NCI-H2029 (cell line): ENCODE data around the gene ITGA1.

Experiments used
- DNase-seq: peaks from one replicate; lab custom pipeline; 2025; lab: John Stamatoyannopoulos, UW

Gene ITGA1

DNA sequence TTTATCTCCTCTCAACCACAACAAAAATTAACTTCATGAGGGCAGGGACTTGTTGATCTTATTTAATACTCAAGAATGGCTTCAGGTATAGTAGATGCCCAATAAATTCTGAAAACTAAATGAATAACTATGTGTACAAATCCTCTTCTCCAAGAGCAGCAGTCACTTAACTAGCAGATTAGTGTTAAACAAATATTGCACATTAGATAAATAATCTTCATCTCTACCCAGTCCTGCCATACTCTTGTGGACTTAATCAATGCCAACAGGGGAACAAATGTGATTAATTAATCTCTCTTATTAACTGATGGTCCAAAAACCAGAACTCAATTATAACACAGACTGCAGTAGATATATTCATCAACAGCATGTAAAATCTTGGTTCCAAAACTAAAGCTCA lies 15.0 kb upstream of the ITGA1 start:
- no peak for DNase-seq

DNA sequence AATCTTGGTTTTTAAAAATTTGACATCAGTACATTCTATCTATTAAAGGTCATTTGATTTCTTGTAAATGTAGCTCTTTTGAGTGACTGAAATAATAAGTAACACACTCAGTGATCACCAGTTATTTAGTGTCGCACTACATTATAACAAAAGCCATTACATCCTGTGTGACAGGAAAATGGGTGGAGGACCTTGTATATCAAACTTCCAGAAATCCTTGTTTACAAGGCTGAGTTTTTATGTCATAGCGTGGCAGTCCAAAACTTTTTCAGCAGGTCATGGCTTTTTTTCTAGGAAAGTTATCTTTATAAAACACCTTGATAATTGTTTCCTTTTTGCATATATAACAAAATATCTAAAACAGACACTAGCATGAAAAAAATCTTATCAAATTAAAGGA lies 14.4 kb upstream of the ITGA1 start:
- no peak for DNase-seq

DNA sequence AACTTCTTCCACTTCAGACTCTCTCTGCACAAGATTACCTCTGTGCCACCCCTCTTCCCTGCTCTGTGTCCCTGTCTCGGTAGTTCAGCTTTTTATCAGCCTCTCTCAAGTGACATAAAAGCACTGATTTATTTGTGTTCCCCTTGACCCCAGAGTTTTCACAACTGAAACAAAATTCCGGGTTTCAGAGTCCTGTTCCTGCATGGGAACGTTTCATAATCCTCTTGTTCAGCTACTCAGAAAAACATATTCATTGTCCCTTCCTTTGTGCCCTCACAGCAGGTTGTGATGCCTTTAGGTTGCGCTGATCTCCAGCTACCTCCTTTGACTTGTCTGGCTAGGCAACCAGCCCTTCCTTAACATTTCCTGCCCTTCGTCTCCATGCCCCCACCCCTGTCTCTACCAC lies 13.7 kb upstream of the ITGA1 start:
- DNase-seq, result no peak

DNA sequence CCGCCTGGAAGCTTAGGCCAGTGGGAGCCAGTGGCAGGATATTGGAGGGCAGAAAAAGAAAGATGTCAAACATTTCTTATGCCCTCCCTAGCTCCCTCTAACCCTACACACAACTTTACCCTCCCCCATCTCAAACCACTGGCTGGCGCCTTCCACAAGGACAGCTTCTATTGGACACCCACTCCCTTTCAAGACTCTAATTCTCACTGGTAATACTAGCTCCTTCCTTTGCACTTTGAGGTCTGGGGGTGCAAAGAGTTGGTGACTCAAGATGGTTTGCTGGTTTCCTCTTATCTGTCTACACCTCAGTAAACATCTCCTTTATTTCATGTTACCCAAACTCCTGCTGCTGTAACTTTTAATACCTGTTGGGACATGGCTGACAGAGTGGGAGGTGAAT lies 11.6 kb upstream of the ITGA1 start:
- DNase-seq, result no peak

DNA sequence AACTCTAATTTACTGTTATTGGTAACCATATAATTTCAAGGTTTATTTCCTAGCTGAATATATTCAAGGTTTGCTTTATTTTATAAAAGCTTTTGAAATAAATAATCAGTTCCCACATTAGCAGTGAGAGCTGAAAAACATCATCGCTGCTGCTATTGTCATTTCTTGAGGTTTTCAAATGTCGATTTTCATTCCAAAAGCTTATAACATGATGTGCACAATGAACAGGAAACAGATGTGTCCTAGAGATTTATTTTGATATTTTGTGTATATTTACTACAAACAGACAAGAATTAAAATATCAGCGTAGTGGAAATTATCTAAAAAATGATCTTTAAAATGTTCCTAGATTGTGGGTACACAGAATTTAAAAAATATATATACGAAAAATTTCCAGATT lies 10.5 kb upstream of the ITGA1 start:
- no peak for DNase-seq

DNA sequence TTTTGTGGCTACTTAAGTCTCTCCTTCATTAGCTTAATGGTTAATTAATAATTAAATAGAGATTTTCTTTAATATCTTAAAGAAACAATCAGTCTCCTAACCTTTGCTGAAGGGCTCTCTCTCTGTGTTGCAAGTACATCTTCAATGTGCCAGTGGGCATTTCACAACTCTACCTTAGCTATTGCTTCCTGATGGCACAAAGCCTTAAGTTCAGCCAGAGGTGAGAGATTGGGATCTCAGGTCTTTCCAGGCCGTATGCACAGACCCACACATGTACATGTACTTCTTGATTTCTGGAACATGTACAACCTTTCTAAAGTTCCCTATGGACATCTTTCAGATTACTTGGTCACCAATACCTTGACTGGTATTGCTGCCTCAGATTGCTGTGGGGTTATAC lies 8.9 kb upstream of the ITGA1 start:
- DNase-seq, result no peak

DNA sequence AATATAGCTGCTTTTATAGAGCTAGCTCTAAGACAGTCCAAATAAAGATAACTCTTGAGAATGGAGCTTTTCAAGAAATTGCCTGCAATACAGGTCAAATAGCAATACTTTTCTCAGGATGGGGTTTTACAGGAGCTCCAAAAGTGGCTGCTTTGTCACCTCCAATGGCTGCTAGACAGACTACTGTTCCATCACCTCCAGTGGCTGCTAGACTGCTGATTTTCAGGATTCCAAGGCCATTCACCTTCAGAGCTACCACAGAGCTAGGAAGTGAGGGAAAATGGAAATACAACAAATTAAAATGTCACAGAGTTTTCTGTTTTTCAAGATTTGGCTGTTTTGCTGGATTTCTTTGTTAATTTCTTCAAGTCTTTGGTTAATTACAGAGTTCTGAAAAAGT lies 8.5 kb upstream of the ITGA1 start:
- DNase-seq, result no peak

DNA sequence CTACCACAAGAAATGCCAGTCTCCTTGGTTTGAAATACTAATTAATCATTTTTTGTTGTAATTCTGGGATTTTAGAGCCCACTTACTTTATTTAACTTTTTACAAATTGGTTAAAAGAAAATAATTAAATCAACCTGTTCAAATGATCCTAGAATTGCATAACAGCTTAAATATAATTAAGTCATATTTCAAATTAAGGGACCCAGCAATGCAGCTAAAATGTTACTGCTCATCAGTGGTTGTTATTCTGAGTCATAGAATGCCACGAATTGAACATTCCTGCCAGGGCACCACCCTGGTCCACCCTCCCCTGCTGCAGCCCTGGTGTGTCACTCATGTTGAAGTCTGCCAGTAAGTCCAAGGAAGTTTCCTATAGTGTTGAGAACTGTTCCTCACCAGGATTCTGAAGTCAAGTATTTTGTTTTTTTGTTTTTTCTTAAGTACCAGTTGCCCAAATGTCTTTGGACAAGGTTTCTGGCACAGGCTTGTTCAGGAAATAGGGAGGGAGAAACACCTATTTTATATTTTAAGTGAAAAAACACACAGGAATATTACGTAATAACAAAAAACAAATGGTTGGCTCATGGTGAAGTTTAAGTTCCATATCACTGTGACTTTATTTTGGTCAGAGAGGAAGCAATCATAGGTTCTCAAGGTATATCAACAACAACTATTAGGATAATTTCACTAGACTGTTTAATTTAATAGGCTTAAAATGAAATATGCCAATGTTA lies 4.3 kb upstream of the ITGA1 start:
- no peak for DNase-seq

DNA sequence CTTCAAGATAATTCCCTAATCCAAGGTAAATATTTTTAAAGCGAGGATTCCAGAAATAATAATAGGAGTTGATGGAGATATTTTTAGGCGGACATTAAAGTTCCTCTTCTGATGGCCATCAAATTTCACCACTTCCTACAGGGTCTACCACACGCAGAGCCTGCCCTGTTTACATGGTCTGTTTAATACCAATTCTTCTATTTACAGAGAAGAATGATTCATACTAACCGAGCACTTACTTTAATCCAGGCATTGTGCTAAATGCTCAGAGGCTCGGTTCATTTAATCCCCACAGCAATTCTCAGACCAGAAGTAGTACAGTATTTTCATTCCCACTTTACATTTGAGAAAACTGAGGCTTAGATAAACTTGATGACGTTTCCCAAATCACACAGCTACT lies 3.0 kb upstream of the ITGA1 start:
- no peak for DNase-seq

DNA sequence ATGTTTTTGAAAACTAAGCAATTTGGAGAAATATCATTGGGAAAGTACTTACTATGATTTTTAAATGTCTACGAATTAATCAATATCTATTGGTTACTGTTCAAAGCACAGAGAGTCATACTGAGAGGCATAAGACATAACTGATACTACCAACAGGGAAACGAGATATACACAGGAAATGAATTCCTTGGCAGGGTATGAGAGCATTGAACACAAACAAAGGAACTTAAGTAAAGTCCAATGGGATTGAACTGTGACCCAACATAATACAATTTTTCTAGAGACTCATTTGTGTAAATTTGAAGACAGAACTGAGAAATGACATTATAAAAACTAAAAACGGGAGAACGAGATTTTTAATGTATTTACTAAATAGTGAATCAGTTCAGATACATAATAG lies 1.3 kb upstream of the ITGA1 start:
- no peak for DNase-seq

DNA sequence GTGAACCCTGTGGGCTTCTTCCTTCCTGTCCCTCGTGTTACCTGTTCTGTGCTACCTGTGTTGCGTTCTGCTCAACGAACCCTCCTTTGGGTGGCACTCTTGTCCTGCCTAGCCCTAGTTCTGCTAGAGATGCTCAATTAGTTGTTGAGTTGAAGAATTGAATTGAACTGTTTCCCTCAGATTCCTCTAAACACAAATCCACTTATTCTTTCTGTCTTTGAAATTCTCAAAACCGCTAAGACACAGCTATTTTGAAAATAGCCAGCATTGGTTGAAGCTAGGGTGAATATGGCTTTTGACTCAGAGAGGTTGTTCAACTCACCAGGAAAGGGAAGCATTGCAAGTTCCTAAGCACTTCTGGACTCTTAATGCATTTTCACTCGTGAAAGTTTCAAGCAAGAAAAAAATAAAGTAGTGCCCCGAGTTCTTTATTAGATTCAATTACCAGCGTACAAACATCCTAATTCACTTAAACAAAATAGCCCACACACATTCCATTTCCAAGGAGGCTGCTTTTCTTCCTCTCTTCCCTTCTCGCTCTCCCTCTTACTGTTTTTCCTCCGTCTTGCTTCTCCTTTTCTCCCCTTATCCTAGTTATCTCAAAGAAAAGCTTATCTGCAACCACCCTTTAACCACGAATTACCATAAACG lies 642 bp upstream of the ITGA1 start:
- DNase-seq, result no peak

DNA sequence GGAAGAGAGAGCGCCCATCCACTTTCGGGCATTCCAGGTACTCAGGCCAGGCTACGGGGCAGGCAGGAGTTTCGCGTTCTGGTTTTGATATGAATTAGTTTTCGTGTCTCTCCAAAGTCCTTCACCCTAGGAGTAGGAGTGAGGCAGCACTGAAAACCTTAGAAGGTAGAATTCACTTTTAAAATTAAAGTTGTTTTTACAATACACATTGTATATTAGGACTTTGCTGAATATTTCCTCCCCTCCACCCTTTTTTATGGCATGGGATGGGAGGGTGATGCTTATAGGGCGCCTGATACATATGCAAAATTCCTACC lies 747 bp downstream of the ITGA1 start:
- DNase-seq, result no peak

DNA sequence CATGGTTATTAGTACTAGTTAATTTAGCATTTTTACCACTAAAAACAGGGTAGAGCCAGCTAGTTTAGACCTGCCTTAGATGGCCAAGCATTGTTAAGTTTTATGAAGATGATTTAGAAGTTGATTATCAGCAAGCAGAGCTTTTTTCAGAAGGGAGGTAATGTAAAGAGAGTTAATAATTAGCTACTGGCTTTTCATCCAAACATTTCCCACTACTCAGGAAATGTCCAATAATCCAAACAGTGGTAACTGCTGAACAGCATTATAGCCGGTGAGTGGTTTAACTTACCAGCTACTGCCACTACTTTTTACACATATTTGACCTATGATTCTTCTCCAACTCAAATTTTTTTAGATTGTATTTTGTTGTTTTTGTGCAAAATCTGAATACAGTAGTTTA lies 1.7 kb downstream of the ITGA1 start:
- DNase-seq, result no peak

DNA sequence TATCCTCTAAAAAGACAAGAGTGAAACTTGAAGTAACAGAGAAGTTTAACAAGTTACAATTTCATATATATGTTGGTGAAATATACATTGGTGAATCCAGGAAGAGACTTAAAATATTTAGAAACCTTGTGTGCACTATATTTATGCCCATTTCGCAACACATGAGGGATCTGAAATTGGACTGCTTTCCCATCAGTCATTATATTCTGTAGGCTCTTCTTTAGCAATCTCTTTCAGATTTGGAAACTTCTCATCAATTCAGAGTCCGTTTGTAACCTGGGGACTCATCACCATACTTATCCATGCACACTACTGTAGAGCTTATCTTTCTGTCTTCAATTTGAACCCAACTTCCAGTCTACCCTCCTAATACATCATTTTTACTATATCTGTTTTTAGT lies 2.1 kb downstream of the ITGA1 start:
- DNase-seq, result no peak

DNA sequence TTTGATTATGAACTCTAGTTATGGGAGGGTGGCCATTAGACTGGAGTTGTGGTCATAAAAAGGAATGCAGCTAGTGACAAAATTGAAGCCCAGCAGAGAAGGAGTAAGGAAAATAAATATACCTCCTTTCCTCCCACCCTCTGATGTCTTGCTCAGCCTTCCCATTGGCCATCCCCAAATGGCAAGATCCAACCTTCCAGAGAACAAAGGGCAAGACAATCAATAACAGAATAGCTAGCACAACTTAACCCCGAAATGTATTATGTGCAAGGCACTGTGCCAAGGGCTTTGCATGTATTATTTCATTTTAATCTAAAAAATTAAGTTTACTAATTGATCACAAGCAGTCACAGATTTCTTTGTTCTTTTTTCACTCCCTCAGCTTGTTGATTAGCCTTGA lies 3.6 kb downstream of the ITGA1 start:
- DNase-seq, result no peak

DNA sequence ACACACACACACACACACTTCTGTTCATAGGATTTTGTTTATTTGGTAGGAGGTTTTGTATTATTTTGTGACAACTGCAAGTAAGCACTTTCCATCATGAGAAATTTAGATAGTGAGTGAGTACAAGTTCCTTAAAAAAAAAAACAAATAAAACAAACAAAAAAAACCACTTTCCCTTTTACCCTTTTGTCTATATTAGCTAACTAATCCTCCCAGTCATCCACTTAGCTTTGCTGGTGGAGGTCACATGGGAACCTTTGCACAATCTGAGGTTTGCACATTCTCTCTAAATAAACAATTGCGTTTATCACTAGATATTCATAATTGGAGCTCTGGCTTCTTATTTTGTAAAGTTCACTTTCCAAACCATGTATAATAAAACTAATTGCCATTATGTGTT lies 6.8 kb downstream of the ITGA1 start:
- DNase-seq, result no peak

DNA sequence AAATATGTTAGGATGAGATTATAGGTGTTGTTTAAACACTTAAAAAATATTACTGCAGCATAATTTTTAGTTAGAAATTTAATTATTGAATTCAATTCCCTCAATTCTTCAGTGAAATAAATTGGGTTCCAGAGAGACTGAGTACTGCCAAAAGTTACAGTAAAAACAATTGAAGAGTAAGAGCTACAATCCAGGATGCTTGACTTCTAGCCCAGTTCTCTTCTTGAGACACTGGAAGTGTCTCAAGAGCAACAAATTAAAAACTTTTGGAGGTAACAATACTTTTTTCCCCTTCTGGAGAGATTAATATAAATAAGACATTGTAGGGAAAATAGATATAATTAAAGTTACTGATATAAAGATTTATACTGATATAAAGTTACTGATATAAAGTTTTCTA lies 8.3 kb downstream of the ITGA1 start:
- no peak for DNase-seq

DNA sequence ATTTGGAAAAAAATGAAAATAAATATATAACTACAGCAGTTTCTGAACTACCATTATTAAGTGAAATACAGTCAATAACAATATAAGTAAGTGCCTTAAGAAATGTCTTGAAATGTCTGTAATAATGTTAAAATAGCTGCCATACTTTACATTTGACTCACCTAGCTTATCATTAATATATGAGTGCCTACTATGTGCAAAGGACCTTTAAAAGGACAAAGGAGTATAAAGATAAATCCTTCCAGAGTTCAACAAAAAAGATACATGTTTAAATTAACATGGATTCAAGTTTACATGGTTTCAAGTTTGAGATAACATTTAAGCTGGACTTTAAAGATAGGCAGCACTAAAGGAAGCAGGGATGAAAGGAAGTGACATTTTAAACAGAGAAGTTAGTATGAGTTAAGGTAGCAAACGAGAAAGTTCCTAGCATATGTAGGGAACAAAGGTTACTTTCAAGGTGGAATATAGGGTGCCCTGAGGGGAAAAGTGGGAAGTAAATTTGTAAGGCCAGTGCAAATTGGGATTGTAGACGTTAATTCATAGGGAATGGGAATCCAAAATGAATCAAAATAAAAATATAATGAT lies 8.9 kb downstream of the ITGA1 start:
- no peak for DNase-seq

DNA sequence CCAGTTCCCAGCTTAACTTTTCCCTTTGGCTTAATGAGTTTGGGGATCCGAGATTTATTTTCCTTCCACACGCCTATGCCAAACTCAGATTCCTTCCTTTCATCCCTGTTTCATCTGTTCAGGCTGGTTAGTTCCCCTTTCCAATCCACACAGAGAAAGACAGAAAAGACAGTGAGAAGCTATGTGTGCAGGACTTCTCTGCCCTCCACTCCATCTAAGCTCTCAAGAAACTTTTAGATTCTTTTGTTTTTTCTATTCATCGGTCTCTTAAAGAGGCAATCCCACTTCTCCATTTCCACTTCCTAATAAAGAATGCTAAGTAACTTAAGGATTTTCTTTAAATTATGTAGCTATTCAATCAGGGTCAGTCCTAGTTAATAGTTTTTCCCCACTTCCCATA lies 11.2 kb downstream of the ITGA1 start:
- no peak for DNase-seq

DNA sequence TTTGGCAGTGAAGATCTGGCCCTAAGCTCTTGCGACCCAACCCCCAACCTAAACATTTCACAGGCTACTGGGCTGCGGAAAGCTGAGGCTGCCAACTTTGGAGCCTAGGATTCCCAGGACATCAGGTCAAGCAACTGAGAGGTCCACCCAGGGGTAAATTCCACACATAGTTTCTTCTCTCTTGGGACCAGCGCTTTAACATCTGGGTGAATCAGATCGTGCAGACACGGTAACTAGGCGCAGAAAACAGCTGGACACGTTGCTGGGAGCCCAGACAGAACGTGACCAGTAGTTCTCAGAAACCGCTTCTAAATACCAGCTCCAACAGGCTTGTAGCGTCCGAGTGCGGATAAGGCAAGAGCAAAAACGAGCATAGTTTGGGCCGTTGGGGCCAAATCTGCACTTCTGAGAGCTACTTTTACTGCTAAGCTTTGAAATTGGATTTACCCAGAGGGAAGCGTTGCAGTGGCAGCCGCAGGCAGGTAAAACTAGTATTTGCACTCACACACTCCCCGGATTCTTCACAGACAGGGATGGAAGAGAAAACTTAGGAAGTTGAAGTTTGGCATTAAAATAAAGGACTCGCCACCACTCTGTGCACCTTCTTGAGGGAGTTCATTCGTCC lies 11.8 kb downstream of the ITGA1 start:
- DNase-seq, result peak; percentile 36

DNA sequence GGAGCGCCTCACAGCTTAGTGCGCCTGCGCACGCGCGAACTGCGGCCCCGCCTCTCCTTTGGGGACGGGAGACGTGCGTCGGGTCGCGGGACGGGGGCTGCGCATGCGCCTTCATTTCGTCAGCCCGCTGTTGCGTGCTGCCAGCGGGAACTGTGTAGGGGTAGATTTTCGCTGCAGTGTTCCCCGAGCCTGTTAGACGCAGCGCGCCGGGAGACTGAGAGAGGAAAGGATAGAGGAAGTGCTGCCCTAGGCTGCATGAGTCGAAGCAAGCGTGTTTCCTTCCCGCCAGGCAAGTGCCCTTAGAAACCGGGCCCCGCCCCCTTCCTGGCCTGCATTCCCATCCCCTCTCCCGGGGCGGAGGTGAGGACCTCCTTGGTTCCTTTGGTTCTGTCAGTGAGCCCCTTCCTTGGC lies 12.3 kb downstream of the ITGA1 start:
- peak; percentile 91 for DNase-seq

DNA sequence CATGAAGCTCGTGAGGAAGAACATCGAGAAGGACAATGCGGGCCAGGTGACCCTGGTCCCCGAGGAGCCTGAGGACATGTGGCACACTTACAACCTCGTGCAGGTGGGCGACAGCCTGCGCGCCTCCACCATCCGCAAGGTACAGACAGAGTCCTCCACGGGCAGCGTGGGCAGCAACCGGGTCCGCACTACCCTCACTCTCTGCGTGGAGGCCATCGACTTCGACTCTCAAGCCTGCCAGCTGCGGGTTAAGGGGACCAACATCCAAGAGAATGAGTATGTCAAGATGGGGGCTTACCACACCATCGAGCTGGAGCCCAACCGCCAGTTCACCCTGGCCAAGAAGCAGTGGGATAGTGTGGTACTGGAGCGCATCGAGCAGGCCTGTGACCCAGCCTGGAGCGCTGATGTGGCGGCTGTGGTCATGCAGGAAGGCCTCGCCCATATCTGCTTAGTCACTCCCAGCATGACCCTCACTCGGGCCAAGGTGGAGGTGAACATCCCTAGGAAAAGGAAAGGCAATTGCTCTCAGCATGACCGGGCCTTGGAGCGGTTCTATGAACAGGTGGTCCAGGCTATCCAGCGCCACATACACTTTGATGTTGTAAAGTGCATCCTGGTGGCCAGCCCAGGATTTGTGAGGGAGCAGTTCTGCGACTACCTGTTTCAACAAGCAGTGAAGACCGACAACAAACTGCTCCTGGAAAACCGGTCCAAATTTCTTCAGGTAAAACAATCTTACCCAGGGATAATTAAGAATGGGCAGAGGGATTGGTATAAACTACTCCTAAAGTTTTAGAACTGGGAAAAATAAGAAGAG lies 12.9 kb downstream of the ITGA1 start:
- peak; percentile 43 for DNase-seq

DNA sequence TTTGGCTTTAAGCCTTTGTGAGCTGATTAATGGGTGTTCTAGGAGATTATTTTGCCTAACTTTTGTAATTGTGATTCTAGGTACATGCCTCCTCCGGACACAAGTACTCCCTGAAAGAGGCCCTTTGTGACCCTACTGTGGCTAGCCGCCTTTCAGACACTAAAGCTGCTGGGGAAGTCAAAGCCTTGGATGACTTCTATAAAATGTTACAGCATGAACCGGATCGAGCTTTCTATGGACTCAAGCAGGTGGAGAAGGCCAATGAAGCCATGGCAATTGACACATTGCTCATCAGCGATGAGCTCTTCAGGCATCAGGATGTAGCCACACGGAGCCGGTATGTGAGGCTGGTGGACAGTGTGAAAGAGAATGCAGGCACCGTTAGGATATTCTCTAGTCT lies 13.6 kb downstream of the ITGA1 start:
- no peak for DNase-seq
